H9 (cell line): ENCODE results near the gene CEP170B. TPM values are rescaled to one million over a fixed set of nuclear protein-coding genes. Genes with fewer than 3 reads are reported as not detected.

Experiments
- DNase-seq: peaks from one replicate; pipeline ENCODE4 v3.0.0-alpha.2; 2017
- H2AFZ ChIP-seq: one replicate; pipeline ENCODE4 v1.6.1; 2013; ENCODE audit warnings: mild to moderate bottlenecking, low read length, control low read depth, moderate library complexity
- H2AK5ac ChIP-seq: 2 replicates; pipeline ENCODE4 v1.6.1; 2013; ENCODE audit warnings: low read length, control low read depth, mixed read lengths; ENCODE audit not compliant: insufficient read length
- H2BK120ac ChIP-seq: one replicate; pipeline ENCODE4 v1.6.1; 2013; ENCODE audit warnings: low read depth, mild to moderate bottlenecking, low read length, control low read depth, inconsistent platforms; ENCODE audit not compliant: poor library complexity, severe bottlenecking
- H2BK12ac ChIP-seq: 2 replicates; pipeline ENCODE4 v1.6.1; 2013; ENCODE audit warnings: low read length, control low read depth, mixed read lengths, low read depth; ENCODE audit not compliant: insufficient read length
- H2BK15ac ChIP-seq: 2 replicates; pipeline ENCODE4 v1.6.1; 2013; ENCODE audit warnings: low read depth, low read length, control low read depth
- H2BK20ac ChIP-seq: one replicate; pipeline ENCODE4 v1.6.1; 2013; ENCODE audit warnings: low read depth, mild to moderate bottlenecking, low read length, control low read depth, inconsistent platforms; ENCODE audit not compliant: poor library complexity, severe bottlenecking
- H2BK5ac ChIP-seq: 2 replicates; pipeline ENCODE4 v1.6.1; 2013; ENCODE audit warnings: low read length, control low read depth, mixed read lengths; ENCODE audit not compliant: insufficient read length
- H3K14ac ChIP-seq: 2 replicates; pipeline ENCODE4 v1.6.1; 2013; ENCODE audit warnings: low read length, control low read depth; ENCODE audit not compliant: insufficient read depth
- H3K18ac ChIP-seq: 2 replicates; pipeline ENCODE4 v1.6.1; 2013; ENCODE audit warnings: low read depth, mild to moderate bottlenecking, mixed read lengths, low read length, control low read depth; ENCODE audit not compliant: insufficient read length
- H3K23ac ChIP-seq: 2 replicates; pipeline ENCODE4 v1.6.1; 2013; ENCODE audit warnings: low read length, control low read depth, mixed read lengths, low read depth; ENCODE audit not compliant: insufficient read length
- H3K23me2 ChIP-seq: 2 replicates; pipeline ENCODE4 v1.6.1; 2013; ENCODE audit warnings: low read depth, mild to moderate bottlenecking, mixed read lengths, low read length, control low read depth; ENCODE audit not compliant: insufficient read length, poor library complexity, severe bottlenecking
- H3K27ac ChIP-seq: 2 replicates; pipeline ENCODE4 v1.5.1; 2013; ENCODE audit warnings: low read length, control low read depth, mixed read lengths, low read depth; ENCODE audit not compliant: insufficient read length
- H3K27me3 ChIP-seq: 2 replicates; pipeline ENCODE4 v1.6.1; 2013; ENCODE audit warnings: low read length, control low read depth, inconsistent platforms; ENCODE audit not compliant: insufficient read depth
- H3K4ac ChIP-seq: 2 replicates; pipeline ENCODE4 v1.6.1; 2013; ENCODE audit warnings: low read depth, mild to moderate bottlenecking, control low read depth, inconsistent platforms, low read length, moderate library complexity
- H3K4me1 ChIP-seq: 2 replicates; pipeline ENCODE4 v1.6.1; 2013; ENCODE audit warnings: low read length, control low read depth, inconsistent platforms; ENCODE audit not compliant: insufficient read depth
- H3K4me2 ChIP-seq: 2 replicates; pipeline ENCODE4 v1.6.1; 2013; ENCODE audit warnings: low read length, control low read depth, mixed read lengths; ENCODE audit not compliant: insufficient read length, insufficient read depth
- H3K56ac ChIP-seq: 2 replicates; pipeline ENCODE4 v1.6.1; 2013; ENCODE audit warnings: low read depth, mild to moderate bottlenecking, mixed read lengths, low read length, control low read depth; ENCODE audit not compliant: insufficient read length
- H3K79me1 ChIP-seq: 2 replicates; pipeline ENCODE4 v1.6.1; 2013; ENCODE audit warnings: low read depth, mild to moderate bottlenecking, moderate library complexity, low read length, control low read depth, inconsistent platforms; ENCODE audit not compliant: insufficient read depth, poor library complexity, severe bottlenecking
- H3K79me2 ChIP-seq: 2 replicates; pipeline ENCODE4 v1.6.1; 2013; ENCODE audit warnings: low read length, control low read depth, inconsistent platforms; ENCODE audit not compliant: insufficient read depth
- H3K9ac ChIP-seq: 2 replicates; pipeline ENCODE4 v1.6.1; 2013; ENCODE audit warnings: low read length, control low read depth, mixed read lengths; ENCODE audit not compliant: insufficient read length; ENCODE audit errors: extremely low read depth
- H3K9me3 ChIP-seq: one replicate; pipeline ENCODE4 v1.6.1; 2013; ENCODE audit warnings: low read depth, low read length, inconsistent platforms; ENCODE audit not compliant: control insufficient read depth
- H3T11ph ChIP-seq: one replicate; pipeline ENCODE4 v1.6.1; 2013; ENCODE audit warnings: mild to moderate bottlenecking, low read length, control low read depth, inconsistent platforms
- H4K20me1 ChIP-seq: one replicate; pipeline ENCODE4 v1.6.1; 2013; ENCODE audit not compliant: control insufficient read depth, insufficient read length, insufficient read depth
- H4K5ac ChIP-seq: 2 replicates; pipeline ENCODE4 v1.6.1; 2013; ENCODE audit warnings: low read depth, mild to moderate bottlenecking, mixed read lengths, low read length, control low read depth; ENCODE audit not compliant: insufficient read length
- H4K8ac ChIP-seq: replicated peaks from 2 replicates; pipeline ENCODE4 v1.6.1; 2013; ENCODE audit warnings: low read length, control low read depth, mixed read lengths, low read depth; ENCODE audit not compliant: insufficient read length
- H4K91ac ChIP-seq: 2 replicates; pipeline ENCODE4 v1.6.1; 2013; ENCODE audit warnings: low read depth, mild to moderate bottlenecking, moderate library complexity, mixed read lengths, low read length, control low read depth; ENCODE audit not compliant: insufficient read length
- H3K27ac Mint-ChIP-seq, 3 experiments: 2 replicates in 2 of 3; 3 replicates in 1 of 3; pipeline ENCODE4 v1.8.0; 2020 to 2021; ENCODE audit warnings: mixed read lengths in 3 of 3, mild to moderate bottlenecking in 1 of 3, moderate library complexity in 1 of 3
- H3K27me3 Mint-ChIP-seq: 2 replicates; pipeline ENCODE4 v1.8.0; 2021; ENCODE audit warnings: low read depth, mild to moderate bottlenecking, moderate library complexity, mixed read lengths
- H3K36me3 Mint-ChIP-seq, 3 experiments: 2 replicates in 2 of 3; 3 replicates in 1 of 3; pipeline ENCODE4 v1.8.0; 2020 to 2021; ENCODE audit warnings: low read depth in 3 of 3, mixed read lengths in 3 of 3; ENCODE audit not compliant: insufficient read depth in 1 of 3
- H3K4me1 Mint-ChIP-seq, 2 experiments: 2 replicates each; pipeline ENCODE4 v1.8.0; 2020; ENCODE audit warnings: mixed read lengths in 2 of 2
- H3K4me3 Mint-ChIP-seq, 2 experiments: 2 replicates in 1 of 2; 3 replicates in 1 of 2; pipeline ENCODE4 v1.8.0; 2020 to 2021; ENCODE audit warnings: mild to moderate bottlenecking in 2 of 2, mixed read lengths in 2 of 2, moderate library complexity in 1 of 2
- H3K9me3 Mint-ChIP-seq, 2 experiments: 2 replicates in 1 of 2; 3 replicates in 1 of 2; pipeline ENCODE4 v1.8.0; 2020; ENCODE audit warnings: mild to moderate bottlenecking in 2 of 2, mixed read lengths in 2 of 2, moderate library complexity in 1 of 2
- CTCF ChIP-seq: fragments of 200-600 bp; sonication (generic); conservative IDR thresholded peaks from 3 replicates; pipeline ENCODE4 v1.8.0; 2021; ENCODE audit warnings: antibody characterized with exemption, mild to moderate bottlenecking
- WGBS: extraction: QIAGEN DNeasy Blood & Tissue Kit; methylation state at CpG from one replicate; pipeline ENCODE4 v1.1.7; 2013; ENCODE audit warnings: missing lambda C conversion rate, low lambda C conversion rate, mixed read lengths; ENCODE audit not compliant: insufficient read length; ENCODE audit errors: extremely low coverage; 5-methylcytosine and 5-hydroxymethylcytosine counted together
- total RNA-seq: library from RNA; stranded (reverse); gene quantifications from 2 replicates; pipeline ENCODE4 v1.2.1, GENCODE V29; 2021

Gene CEP170B
- total RNA-seq, 1 experiment from 2014 or later, result 28.8 TPM

DNA sequence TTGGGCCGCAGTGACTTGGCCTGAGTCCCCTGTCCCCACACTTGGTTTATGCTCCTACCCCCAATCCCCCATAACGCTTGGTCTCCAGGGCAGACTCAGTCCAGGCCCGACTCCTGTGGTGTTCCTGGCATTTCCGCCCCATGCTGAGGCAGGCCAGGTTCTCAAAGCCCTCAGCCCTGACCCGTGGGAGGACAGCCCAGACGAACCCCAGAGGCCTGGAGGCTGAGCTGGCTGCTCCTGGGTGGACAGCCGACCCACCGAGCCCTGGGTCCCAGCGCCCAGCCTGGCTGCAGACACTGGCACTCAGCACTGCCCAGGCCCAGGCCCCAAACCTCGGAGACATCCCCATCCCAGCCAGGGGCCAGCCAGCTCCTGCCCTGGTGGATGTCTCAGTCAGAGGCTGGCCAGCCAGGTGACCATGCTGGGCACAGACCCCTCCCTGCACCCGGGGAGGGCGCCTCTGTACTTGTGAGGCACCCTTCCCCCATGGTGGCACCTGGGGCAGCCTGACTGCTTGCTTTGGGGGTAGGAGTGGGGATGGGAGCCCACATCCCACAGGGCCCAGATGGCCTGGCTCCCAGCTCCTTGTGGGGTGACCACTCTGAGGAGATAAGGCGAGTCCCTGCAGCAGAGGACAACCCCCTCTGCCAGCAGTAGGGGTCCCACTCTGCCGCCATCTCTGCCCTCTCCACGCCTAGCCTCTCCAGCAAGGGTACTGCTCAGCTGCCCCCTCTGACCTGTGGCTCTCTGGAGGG is 61.0 kb downstream of the CEP170B start:
- Histone ChIP-seq H3K27me3 (peaks cover 6% of the 10 kb centered on the region; the same call in 1 of the 2 replicates), H2BK15ac (no peak overlapping the region), H3K79me2 (no peaks in the 10 kb centered on the region), H4K20me1 (no peaks in the 10 kb centered on the region), H3K4me1 (no peaks in the 10 kb centered on the region; the same call in 1 of the 2 replicates), H3K27ac (no peak overlapping the region), H3K4ac (no peak overlapping the region), H3T11ph (no peak overlapping the region), H3K18ac (no peak overlapping the region), H3K9me3 (no peaks in the 10 kb centered on the region), H3K14ac (peak overlapping the region; percentile 49; the same call in 1 of the 2 replicates), H3K56ac (no peak overlapping the region), H2BK20ac (no peak overlapping the region), H3K23ac (no peak overlapping the region), H3K79me1 (no peaks in the 10 kb centered on the region), H4K8ac (no peak overlapping the region), H3K4me2 (no peak overlapping the region), H3K23me2 (no peaks in the 10 kb centered on the region), H3K9ac (no peak overlapping the region), H2BK5ac (no peak overlapping the region), H2BK12ac (no peak overlapping the region), H2BK120ac (no peak overlapping the region), H4K5ac (no peak overlapping the region), H2AFZ (no peak overlapping the region), H4K91ac (no peak overlapping the region), H2AK5ac (no peak overlapping the region)
- no CpG with 5 or more reads among the region's 15 CpGs for WGBS
- H3K9me3 Mint-ChIP-seq, result no peaks in the 10 kb centered on the region; a peak in 1 of 5 replicates
- 0 out of 7 replicates have a peak, but pooled peaks cover 0 to 3% (median 0%) of the 10 kb centered on the region in 3 experiments for H3K36me3 Mint-ChIP-seq
- peaks cover 23% of the 10 kb centered on the region for H3K27me3 Mint-ChIP-seq
- 0 out of 4 replicates have a peak, but pooled peaks cover 0 to 2% of the 10 kb centered on the region in 2 experiments for H3K4me1 Mint-ChIP-seq
- no peak overlapping the region for H3K27ac Mint-ChIP-seq
- no peak overlapping the region for H3K4me3 Mint-ChIP-seq
- no peak for TF ChIP-seq CTCF
- no peak for DNase-seq
